GM21619 (cell line): Measurements from ENCODE around the gene SPO11.

ENCODE experiments used
- ATAC-seq: cut with Tn5 transposase; IDR thresholded peaks from one replicate; pipeline ENCODE4 v1.9.1; 2021; ENCODE audit not compliant: unreplicated experiment

The SPO11 gene

GRCh38 chr20:57329608-57330221, at the start of gene SPO11:
Gene SPO11, plus strand, starts transcription at chr20:57329803. Its CDS starts 65 bp downstream, at chr20:57329868.
- no peak for ATAC-seq

GRCh38 chr20:57280221-57280620, 49.4 kb upstream of the SPO11 start:
- ATAC-seq: no peak

- ATAC-seq: no peak
These were observed 47.7 kb upstream of the SPO11 start for GRCh38 chr20:57281900-57282299.

GRCh38 chr20:57282670-57283361, 46.8 kb upstream of the SPO11 start:
- no peak for ATAC-seq

GRCh38 chr20:57283860-57284259, 45.7 kb upstream of the SPO11 start:
- ATAC-seq: no peak

- no peak for ATAC-seq
These were observed 42.4 kb upstream of the SPO11 start for GRCh38 chr20:57287007-57287880.

- ATAC-seq: no peak
These were observed 41.7 kb upstream of the SPO11 start for GRCh38 chr20:57287901-57288300.

- no peak for ATAC-seq
These were observed 40.8 kb upstream of the SPO11 start for GRCh38 chr20:57288651-57289277.

GRCh38 chr20:57289391-57290177, 40.0 kb upstream of the SPO11 start:
- ATAC-seq: no peak

- ATAC-seq: no peak
These were observed 39.5 kb upstream of the SPO11 start for GRCh38 chr20:57290178-57290484.

GRCh38 chr20:57291003-57291402, 38.6 kb upstream of the SPO11 start:
- ATAC-seq: no peak

- no peak for ATAC-seq
These were observed 37.9 kb upstream of the SPO11 start for GRCh38 chr20:57291694-57292093.

GRCh38 chr20:57292611-57293010, 37.0 kb upstream of the SPO11 start:
- ATAC-seq: no peak

GRCh38 chr20:57293995-57294394, 35.6 kb upstream of the SPO11 start:
- no peak for ATAC-seq

GRCh38 chr20:57294550-57294949, 35.1 kb upstream of the SPO11 start:
- no peak for ATAC-seq

GRCh38 chr20:57298457-57298856, 31.1 kb upstream of the SPO11 start:
- no peak for ATAC-seq

GRCh38 chr20:57301026-57301425, 28.6 kb upstream of the SPO11 start:
- ATAC-seq: no peak

GRCh38 chr20:57306747-57307146, 22.9 kb upstream of the SPO11 start:
- no peak for ATAC-seq

GRCh38 chr20:57308451-57309271, 20.9 kb upstream of the SPO11 start:
- ATAC-seq: no peak

GRCh38 chr20:57309544-57310115, 20.0 kb upstream of the SPO11 start:
- no peak for ATAC-seq
